Measurements from ENCODE around the gene DRG2. TPM values are rescaled to one million over a fixed set of nuclear protein-coding genes. Genes with fewer than 3 reads are reported as not detected.

DRG2 gene
- total and polyA plus RNA-seq, 9 of the 15 experiments (the other 6 are each of a cell fraction or from before 2014, with no cell fraction given): 6.6 to 36.7 (median 26.1) TPM

- no peak for DNase-seq (ENCODE audit: extremely low read depth in 1 of 4, low spot score in 3 of 4)
- Histone ChIP-seq H4K20me1 (replicated peaks; ENCODE audit: control insufficient read depth, insufficient read depth, low read length) (peaks cover 3% of the 10 kb centered on the region; the same call in 1 of the 2 replicates), H3K27ac (ENCODE audit: extremely low read depth, low read depth, low read length) (no peak overlapping the region), H3K9me3 (replicated peaks; ENCODE audit: control insufficient read depth, insufficient read depth, low read depth, low read length) (no peaks in the 10 kb centered on the region), H3K4me2 (ENCODE audit: insufficient read depth, low read length) (no peak overlapping the region), H3K9ac (ENCODE audit: insufficient read depth in 1 of 2, low read depth in 2 of 2, low read length in 2 of 2) (0 out of 4 replicates have a peak overlapping the region, but pooled peaks of 1 of the 2 experiments have one; percentile 40), H3K27me3 (ENCODE audit: control insufficient read depth in 2 of 2, insufficient read depth in 2 of 2, low read length in 2 of 2) (no peaks in the 10 kb centered on the region), H3K4me1 (replicated peaks in 1 of 2; ENCODE audit: control insufficient read depth in 2 of 2, insufficient read depth in 2 of 2, low read length in 2 of 2) (peaks cover 0 to 4% of the 10 kb centered on the region in 2 experiments; a peak in 2 of 5 replicates), H3K79me2 (ENCODE audit: control insufficient read depth, insufficient read depth, low read length) (no peaks in the 10 kb centered on the region), H3K4me3 (no peak overlapping the region), H3K9me1 (ENCODE audit: control insufficient read depth, insufficient read depth, low read length) (no peaks in the 10 kb centered on the region), H2AFZ (ENCODE audit: low read depth, low read length) (no peak overlapping the region), H3K36me3 (ENCODE audit: control insufficient read depth, insufficient read depth, low read length) (peaks cover 7% of the 10 kb centered on the region; the same call in 1 of the 3 replicates)
- no peak for ATAC-seq
- no peak for FAIRE-seq
- POLR2A ChIA-PET: interaction anchor here (1.2 kb wide), 1 partner anchor 21 kb away, joined by 5 read pairs; the partner anchor contains the start of gene DRG2
- CTCF ChIA-PET (ENCODE audit: low intra/inter-chr PET ratio): no interaction called here
- BruUV-seq (replicated peaks): no TSS peak
- in situ Hi-C loops (cut with MboI) (no loop called here), intact Hi-C loops (cut with micrococcal nuclease) (no loop called here)
- 20% methylated on average over 7 of the region's 10 CpGs for WGBS (ENCODE audit: insufficient coverage, low coverage, missing lambda C conversion rate)
- TF ChIP-seq PCBP2 (IDR thresholded peaks at IDR 0.05; ENCODE audit: low read depth, low read length, poor library complexity, severe bottlenecking) (no peak), CHCHD3 (CRISPR knock-in tag; IDR thresholded peaks at IDR 0.05) (no peak), PRDM10 (IDR thresholded peaks at IDR 0.05; ENCODE audit: partially characterized antibody) (no peak), THRA (IDR thresholded peaks at IDR 0.05) (no peak), CC2D1A (IDR thresholded peaks at IDR 0.05) (no peak), ATF7 (IDR thresholded peaks at IDR 0.05) (no peak)
These were observed 22.3 kb downstream of the DRG2 start for GRCh38 chr17:18109935-18110485.
